Measurements from ENCODE around the gene ZNF148. TPM values are rescaled to one million over a fixed set of nuclear protein-coding genes. Genes with fewer than 3 reads are reported as not detected.
"Not testable (repeated sequence)": the region's sequence is repeated elsewhere in the genome, so short reads cannot be mapped to it uniquely, and the experiment has no call there.

ZNF148 gene, protein sequence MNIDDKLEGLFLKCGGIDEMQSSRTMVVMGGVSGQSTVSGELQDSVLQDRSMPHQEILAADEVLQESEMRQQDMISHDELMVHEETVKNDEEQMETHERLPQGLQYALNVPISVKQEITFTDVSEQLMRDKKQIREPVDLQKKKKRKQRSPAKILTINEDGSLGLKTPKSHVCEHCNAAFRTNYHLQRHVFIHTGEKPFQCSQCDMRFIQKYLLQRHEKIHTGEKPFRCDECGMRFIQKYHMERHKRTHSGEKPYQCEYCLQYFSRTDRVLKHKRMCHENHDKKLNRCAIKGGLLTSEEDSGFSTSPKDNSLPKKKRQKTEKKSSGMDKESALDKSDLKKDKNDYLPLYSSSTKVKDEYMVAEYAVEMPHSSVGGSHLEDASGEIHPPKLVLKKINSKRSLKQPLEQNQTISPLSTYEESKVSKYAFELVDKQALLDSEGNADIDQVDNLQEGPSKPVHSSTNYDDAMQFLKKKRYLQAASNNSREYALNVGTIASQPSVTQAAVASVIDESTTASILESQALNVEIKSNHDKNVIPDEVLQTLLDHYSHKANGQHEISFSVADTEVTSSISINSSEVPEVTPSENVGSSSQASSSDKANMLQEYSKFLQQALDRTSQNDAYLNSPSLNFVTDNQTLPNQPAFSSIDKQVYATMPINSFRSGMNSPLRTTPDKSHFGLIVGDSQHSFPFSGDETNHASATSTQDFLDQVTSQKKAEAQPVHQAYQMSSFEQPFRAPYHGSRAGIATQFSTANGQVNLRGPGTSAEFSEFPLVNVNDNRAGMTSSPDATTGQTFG
- 15.6 TPM for total RNA-seq

DNA sequence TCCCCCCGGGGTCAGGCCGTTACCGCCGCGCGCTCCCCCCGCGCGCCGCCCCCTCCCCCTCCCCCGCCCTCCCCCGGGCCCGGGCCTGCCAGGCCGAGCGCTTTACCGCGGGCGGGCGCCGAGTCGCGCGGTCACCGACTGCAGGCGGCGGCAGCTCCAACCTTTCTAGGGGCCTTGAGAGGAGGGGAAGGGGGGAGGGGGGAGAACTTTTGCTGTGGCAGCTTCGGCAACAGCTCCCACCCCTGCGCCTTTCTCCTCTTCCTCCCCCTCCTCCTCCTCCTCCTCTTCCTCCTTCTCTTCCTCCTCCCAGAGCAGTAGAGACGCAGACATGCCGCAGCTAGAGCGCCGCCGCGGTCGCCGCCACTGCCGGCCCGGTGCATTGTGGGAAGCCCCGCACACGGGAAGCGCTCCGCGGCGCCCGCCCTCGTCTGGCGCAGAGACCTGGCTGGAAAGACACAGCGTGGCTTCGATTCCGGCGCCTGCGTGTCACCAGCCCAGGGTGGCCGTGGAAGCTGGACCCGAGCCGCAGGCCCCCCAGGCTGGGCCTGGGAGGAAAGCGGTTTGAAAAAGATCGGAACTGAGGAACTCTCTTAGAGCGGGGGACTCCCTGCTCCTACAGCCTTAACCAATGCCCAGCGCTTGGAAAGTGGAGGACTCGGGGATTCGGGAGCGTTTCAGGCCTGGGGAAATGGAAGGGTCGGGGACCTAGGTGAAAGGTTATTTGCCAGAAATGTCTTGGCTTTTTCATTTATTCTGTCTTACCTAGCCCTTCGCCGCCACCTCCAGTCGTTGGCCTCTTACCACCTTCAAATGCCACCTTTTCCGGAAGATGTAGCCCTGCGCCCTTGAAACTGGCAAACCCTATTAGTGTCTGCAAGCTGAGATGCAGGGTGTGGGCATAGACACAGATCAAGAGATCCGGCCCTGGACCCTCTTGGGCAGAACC, at the start of gene ZNF148:
TSS of gene ZNF148 (minus strand) at position 330 of the 946 bp plus-strand sequence. CDS start 61,685 bp downstream, outside the sequence.
- peak; percentile 77 to 93 (median 91) for DNase-seq (ENCODE audit: low read depth in 2 of 3, low spot score in 2 of 3)

DNA sequence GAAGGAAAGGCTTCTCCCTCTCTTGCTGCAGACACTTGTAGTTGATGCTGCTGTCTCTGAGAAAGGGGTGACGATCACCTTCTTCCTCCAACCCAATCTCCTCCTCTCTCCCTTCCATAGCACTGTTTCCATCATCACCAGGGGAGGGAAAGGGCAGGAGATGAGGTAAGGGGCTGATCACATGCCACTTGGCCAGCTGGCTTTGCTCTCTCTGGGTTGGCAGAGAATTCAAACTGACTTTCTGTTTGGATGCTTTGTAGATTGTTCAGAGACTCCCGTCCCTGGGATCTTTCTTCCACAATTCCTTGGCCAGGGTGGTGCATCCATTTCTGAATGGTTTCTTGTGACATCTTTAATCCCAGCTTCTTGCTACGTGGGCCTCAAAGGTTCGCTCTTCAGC, 43.2 kb upstream of the ZNF148 start:
- no peak for DNase-seq (ENCODE audit: low read depth in 2 of 3, low spot score in 2 of 3)

DNA sequence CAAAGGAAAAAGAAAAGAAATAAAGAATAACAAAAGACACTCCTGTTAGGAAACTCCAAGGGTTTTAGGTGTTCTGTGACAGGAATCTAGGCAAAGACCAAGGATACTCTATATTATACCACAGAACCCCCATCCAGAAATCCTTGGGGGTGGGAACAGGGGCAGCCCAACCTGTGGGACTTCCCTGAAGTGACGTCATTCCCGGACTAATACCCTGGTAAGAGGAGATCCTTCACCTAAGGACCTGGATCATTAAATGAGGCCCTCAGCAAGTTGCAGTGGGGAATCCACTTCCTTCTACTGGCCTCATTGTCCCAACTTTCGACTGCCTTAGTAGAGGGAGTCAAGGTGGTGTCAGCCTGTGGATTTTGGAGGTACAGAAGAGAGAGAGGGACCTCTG, 41.1 kb upstream of the ZNF148 start:
- DNase-seq (ENCODE audit: low read depth in 2 of 3, low spot score in 2 of 3): no peak

DNA sequence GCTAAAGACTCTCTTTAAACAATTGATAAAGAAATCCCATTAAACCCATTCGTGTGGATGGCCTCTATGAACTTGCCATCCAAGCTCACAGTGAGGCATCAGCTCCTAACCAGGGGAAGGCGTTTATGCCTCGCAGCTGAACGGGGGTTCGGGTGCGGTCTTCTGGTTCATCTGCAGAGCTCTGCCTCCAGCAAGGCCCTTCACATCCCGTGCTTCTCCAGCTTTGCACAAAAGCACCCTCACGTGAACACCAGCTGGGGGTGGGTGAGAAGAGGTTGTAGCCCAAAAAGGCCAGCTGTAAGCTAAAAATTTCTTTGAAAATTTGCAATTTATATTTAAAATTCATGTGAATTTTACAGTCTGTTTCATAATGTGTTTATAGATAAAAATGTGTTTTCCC, 39.5 kb upstream of the ZNF148 start:
- DNase-seq (ENCODE audit: low read depth in 2 of 3, low spot score in 2 of 3): no peak

DNA sequence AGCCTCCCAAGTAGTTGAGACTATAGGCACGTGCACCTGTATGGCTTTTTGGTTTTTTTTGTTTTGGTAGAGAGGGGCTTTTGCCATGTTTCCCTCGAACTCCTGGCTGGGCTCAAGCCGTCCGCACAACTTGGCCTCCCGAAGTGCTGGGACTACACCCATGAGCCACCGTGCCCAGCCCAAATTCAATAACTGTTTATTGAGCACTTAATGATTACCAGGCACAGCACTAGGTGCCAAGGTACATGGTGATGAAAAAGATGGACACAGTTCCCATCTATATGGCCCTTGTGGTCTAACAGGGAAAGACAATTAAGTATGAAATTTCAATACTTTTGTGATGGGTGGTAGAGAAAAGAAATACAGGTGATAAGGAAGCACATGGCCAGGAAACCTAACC, 35.8 kb upstream of the ZNF148 start:
- no peak for DNase-seq (ENCODE audit: low read depth in 2 of 3, low spot score in 2 of 3)

DNA sequence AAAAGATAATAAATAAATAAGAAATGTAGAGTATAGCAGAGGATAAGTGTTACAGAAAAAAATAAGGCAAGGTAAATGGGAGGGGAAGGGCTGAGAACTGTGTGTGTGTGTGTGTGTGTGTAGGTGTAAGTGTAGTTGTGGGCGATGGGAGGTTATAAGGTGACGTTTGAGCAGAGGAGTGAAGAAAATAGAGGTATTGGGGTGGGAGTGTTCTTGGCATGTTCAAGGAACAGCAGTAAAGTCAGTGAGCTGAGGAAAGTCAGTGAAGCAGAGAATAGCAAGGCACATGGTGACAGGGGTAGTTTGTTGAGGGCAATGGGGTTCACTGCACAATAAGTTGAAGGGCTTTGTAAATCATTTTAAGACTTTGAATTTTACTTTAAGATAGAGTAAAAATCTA, 30.9 kb upstream of the ZNF148 start:
- DNase-seq (ENCODE audit: low read depth in 2 of 3, low spot score in 2 of 3): no peak

DNA sequence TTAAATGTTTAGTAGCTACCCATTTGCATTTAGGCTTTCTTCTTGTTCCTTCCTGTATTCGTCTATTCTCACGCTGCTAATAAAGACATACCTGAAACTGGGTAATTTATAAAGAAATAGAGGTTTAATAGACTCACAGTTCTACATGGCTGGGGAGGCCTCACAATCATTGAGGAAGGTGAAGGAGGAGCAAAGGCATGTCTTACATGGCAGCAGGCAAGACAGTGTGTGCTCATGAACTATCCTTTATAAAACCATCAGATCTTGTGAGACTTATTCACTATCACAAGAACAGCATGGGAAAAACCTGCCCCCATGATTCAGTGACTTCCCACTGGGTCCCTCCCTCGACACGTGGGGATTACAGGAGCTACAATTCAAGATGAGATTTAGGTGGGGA, 30.4 kb upstream of the ZNF148 start:
- DNase-seq (ENCODE audit: low read depth in 2 of 3, low spot score in 2 of 3): not testable (repeated sequence)

DNA sequence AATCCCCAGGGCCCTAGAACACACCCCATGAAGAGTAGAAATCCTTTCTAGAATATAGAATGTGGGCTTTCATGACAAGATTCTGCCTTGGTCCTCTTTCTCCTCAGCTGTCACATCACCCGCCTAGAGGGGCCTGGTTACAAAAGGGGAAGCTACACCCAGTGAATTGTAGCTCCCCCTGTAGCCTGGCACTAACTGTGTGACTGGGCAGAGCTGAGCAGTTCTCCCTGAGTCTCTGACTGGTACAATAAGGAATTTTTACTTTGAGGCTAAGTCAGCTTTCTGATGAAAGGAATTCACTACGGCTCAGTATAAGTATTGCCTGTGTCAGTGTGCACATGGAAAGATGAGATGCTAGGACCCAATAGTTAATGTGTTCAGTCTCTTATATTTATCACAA, 28.7 kb upstream of the ZNF148 start:
- DNase-seq (ENCODE audit: low read depth in 2 of 3, low spot score in 2 of 3): peak in 2 of 3 donors; percentile 25 to 58

DNA sequence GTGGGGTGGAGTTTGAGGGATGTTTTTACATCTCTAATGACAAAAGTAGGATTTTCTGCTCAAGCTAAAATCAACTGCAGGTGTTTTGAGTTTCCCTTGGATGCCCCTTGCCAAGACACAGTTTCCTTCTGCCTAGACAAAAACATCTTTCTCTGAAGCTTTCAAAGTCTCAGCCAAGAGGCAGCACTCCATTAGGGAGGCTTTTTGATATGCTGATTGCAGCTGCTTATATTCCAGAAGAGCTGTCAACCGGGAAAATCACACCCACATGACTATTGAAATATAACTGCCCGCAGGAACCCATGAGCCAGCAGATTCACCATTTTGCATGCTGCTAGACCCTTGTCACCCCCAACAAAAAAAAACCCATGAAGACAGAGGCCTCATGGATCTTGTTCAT, 27.5 kb upstream of the ZNF148 start:
- DNase-seq (ENCODE audit: low read depth in 2 of 3, low spot score in 2 of 3): no peak

DNA sequence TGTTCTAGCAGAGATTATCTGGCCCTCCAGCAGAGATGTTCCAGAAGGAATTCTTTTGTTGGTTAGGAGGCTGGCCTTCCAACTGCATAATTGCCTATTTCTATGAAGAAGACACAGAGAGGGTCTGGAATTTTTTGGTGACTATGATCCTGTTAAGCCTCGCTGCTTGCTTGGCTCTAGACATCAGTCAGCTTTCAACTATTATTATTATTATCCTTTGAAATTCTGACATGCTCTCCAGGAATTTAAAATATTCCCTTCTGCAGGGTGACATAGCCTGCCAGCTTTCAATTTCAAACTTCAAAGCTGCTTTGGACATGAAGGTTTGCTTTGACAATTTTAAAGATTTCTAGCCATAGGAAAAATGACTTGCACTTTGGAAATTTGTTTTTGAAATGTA, 26.3 kb upstream of the ZNF148 start:
- DNase-seq (ENCODE audit: low read depth in 2 of 3, low spot score in 2 of 3): no peak

DNA sequence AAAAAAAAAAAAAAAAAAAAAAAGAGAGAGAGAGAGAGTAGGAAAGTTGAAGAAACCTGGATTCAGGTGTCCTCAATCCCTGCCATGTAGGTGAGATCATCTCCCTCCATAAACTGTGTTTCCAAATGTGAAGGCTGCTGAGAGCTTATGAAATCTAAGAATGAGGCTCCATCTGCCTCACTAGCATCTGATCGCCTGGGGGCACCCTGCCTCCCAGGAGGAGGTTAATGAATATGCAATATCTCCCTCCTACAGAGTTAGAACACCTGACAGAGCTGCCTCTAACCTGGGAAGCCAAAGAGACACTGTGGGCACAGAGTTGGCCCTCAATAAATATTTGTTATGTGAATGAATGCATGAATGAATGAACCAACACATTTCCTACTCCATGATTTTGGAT, 23.8 kb upstream of the ZNF148 start:
- no peak for DNase-seq (ENCODE audit: low read depth in 2 of 3, low spot score in 2 of 3)

DNA sequence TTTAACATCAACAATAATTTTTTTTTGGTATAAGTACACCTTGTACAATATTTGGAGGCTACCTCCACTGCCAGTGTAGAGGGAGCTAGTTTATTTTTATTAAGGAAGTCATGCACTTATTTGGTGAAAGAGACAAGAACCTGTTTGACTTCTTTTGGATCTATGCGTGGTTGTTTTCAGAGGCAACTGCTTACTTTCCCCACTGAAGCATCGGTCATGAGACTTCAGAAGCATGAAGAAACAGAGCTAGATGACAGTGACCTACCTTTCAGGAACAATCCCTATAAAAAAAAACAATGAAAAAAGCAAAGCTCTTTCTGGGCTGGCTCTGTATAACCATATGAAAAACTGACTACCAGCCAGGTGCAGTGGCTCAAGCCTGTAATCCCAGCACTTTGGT, 20.0 kb upstream of the ZNF148 start:
- DNase-seq (ENCODE audit: low read depth in 2 of 3, low spot score in 2 of 3): no peak

DNA sequence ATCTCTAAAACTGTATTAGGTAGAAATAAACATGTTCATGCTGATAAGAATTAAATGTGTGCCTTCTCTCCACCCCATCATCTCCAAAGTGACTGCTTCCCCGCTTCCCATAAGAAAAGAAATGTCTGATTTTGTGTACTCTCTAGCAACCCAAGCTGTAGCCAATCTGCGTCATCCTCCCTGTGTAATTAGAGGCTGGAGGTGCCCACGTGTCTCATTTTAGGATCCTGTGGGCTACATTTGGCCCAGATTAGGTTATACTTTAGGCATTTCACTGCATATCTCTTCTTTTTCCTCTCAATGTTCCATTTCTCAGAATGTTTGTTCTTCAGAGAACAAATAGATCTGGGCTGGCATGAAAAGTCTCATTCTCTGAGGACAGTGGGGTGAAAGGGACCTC, 19.3 kb upstream of the ZNF148 start:
- DNase-seq (ENCODE audit: low read depth in 2 of 3, low spot score in 2 of 3): no peak

DNA sequence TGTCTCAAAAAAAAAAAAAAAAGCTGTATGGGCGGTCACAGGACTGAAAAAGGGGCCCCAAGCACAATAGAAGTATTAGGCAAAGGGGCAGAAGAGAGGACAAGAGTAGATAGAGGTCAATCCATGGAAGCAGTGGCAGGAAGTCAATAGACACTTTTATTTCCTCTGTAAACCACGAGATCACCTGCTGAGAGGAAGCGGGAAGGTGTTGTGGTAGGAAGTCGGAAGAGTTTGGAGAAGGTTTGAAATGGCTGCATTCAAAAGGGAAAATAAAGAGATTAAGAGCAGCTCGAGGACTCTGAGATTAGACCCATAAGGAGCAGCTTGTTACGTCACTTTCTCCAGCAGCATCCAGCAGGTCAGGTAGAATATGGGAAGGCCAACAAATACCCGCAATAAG, 14.2 kb upstream of the ZNF148 start:
- no peak for DNase-seq (ENCODE audit: low read depth in 2 of 3, low spot score in 2 of 3)

DNA sequence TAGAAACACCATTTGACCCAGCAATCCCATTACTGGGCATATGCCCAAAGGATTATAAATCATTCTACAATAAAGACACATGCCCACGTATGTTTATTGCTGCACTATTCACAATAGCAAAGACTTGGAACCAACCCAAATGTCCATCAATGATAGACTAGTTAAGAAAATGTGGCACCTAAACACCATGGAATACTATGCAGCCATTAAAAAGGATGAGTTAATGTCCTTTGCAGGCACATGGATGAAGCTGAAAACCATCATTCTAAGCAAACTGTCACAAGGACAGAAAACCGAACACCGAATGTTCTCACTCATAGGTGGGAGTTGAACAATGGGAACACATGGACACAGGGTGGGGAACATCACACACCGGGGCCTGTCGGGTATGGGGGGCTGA, 13.2 kb upstream of the ZNF148 start:
- not testable (repeated sequence) for DNase-seq (ENCODE audit: low read depth in 2 of 3, low spot score in 2 of 3)

DNA sequence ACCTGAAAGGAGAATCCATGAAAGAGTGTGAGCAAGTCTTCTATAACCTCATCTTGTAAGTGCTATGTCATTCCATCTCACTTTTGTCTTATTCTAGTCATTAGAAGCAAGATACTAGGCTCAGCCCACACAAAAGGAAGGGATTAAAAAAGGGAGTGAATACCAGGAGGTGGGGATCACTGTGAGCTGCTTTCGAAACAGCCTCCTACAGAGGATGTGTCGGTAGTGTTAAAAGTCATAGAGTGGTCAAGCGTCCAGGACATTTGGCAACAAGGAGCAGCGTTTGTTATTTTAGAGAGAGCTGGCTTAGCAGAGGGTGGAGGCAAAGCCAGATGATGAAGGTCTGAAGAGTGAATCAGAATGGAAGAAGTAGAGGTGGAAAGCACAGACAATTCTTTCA, 11.7 kb upstream of the ZNF148 start:
- DNase-seq (ENCODE audit: low read depth in 2 of 3, low spot score in 2 of 3): no peak

DNA sequence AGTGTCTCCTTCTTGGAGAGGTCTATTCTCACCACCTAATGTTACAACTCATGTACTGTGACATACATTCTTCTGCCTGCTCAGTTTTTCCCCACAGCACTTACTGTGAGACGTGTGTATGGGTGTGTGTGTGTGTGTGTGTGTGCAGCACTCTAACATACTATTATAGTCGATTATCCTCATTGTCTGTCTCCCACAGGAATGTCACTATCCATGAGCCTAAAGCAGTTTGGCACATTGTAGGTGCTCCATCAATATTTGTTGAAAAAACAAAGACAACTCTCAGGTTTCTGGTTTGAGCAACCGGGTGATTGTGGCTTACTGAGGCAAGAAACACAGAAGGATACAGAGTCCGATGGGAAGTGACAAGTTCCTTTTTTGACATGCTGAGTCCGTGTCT, 8.6 kb upstream of the ZNF148 start:
- DNase-seq (ENCODE audit: low read depth in 2 of 3, low spot score in 2 of 3): no peak

DNA sequence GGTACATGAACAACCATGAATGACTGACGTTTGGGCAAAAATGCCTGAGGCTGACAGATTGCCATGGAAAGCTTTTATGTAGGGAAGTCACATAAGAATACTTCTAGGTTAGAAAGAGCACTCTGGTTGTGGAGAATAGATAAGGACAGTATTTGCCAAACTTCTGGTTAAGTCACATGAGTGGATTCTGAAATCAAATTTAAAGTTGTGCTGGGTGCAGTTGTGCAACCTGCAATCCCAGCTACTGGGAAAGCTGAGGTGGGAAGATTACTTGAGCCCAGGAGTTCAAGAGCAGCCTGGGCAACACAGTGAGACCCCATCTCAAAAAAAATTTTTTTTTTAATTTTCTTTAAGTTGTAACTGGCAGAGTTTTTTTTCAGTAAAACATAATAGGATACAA, 7.2 kb upstream of the ZNF148 start:
- DNase-seq (ENCODE audit: low read depth in 2 of 3, low spot score in 2 of 3): no peak

DNA sequence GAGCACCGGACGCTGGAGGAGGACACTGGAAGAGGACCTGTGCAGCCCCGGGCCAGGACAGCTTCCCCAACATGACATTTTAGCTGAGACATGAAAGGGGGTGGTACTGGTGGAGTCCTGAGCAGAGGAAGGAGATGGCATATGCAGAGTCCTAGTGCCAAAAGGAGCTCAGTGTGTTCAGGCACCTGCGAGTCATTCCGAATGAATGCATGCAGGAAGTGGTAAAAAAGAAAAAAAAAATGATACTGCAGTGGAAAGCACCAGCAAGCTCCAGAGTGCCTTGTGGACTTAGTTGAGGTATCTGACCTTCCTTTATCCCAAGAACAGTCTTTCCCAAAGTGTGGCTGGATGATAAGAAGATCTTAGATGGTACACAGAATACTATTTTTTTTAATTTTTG, 6.6 kb upstream of the ZNF148 start:
- peak in 2 of 3 donors; percentile 21 to 27 for DNase-seq (ENCODE audit: low read depth in 2 of 3, low spot score in 2 of 3)

DNA sequence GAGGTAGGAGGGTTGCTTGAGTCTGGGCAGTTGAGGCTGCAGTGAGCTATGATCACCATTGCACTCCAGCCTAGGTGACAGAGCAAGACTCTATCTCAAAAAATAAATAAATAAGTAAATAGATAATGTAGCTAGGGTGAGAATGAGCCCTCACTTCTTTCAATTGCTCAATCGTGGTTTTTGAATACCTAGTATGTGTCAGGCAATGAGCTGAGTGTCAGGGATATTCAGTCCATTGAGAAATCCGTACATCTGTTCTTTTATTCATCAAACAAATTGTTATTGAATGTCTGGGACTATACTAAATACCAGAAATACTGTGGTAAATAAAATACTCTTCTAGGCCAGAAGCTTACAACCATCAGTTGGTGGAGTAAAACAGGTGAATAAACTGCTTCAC, 6.2 kb upstream of the ZNF148 start:
- DNase-seq (ENCODE audit: low read depth in 2 of 3, low spot score in 2 of 3): no peak

DNA sequence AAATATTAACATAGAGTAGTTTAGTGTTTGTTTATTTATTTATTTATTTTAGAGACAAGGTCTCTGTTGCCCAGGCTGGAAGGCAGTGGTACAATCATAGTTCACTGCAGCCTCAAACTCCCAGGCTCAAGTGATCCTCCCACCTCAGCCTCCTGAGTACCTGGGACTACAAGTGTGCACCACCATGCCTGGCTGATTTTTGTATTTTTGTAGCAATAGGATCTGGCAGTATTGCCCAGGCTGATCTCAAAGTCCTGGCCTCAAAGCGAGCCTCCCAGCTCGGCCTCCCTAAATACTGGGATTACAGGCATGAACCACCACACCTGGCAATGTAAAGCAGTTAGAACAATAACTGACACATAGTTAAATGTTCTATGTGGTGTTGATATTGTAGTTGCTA, 4.4 kb upstream of the ZNF148 start:
- DNase-seq (ENCODE audit: low read depth in 2 of 3, low spot score in 2 of 3): no peak

Measured in hematopoietic multipotent progenitor cell (in vitro differentiated cells).